GM12874 (cell line): ENCODE measurements around the gene DDR2.
"Not testable (repeated sequence)": the region's sequence is repeated elsewhere in the genome, so short reads cannot be mapped to it uniquely, and the experiment has no call there.

Experiments used
- TF ChIP-seq, protein P1 (sequence below): IDR thresholded peaks from 2 replicates; pipeline ENCODE4 v1.5.1; 2011; ENCODE audit warnings: low read depth, mild to moderate bottlenecking, control low read depth, low read length, moderate library complexity; ENCODE audit not compliant: insufficient read depth

The DDR2 gene

DNA sequence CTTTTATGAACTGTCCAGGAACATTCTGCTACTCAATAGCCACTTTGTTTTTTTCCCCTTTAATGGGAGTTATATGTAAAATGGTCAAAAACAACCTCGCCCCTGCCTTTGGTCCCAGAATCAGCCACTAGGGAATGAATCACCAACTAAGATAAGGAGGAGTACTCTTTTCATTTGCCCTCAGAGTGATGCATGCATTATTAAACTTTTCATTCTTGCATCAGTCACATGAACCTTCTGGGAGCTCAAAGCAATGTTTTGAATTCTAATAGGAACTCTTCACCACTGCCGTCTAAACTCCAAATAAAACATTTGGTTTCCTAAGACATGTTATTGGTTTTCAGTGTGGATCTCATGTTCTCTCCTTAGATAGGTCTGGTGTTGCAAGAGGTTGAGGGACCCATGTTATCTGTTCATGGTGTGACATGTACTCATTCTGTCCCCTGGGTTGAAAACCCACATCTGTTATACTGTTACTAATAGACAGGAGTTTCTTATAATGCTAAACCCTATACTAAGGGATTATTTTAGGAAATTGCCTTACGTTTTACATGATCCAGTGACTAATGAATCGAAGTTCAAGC, 140.4 kb downstream of the DDR2 start:
- TF ChIP-seq, protein P1, sequence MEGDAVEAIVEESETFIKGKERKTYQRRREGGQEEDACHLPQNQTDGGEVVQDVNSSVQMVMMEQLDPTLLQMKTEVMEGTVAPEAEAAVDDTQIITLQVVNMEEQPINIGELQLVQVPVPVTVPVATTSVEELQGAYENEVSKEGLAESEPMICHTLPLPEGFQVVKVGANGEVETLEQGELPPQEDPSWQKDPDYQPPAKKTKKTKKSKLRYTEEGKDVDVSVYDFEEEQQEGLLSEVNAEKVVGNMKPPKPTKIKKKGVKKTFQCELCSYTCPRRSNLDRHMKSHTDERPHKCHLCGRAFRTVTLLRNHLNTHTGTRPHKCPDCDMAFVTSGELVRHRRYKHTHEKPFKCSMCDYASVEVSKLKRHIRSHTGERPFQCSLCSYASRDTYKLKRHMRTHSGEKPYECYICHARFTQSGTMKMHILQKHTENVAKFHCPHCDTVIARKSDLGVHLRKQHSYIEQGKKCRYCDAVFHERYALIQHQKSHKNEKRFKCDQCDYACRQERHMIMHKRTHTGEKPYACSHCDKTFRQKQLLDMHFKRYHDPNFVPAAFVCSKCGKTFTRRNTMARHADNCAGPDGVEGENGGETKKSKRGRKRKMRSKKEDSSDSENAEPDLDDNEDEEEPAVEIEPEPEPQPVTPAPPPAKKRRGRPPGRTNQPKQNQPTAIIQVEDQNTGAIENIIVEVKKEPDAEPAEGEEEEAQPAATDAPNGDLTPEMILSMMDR: no peak

DNA sequence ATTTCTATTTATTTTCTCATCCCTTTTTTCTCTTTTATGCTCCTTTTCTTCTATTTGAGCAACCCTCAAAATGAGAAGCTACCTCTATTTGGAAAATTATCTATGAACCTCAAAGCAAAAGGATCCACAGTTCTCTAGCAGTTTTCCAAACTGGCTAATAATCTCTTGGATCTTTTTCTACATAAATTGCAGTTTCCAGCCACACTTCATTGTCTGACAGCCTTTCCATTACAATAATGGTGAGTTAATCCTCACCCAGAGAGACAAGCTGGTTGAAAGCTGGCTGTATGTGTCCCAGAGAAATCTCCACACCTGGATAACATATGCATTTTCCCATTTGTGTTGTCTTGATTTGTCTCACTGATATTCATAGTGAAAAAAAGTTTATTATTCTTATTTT, 141.7 kb downstream of the DDR2 start:
- TF ChIP-seq, protein P1: no peak

GRCh38 chr1:162779043-162779442, 146.8 kb downstream of the DDR2 start:
- TF ChIP-seq, protein P1: no peak

GRCh38 chr1:162782671-162783070, 150.4 kb downstream of the DDR2 start:
- TF ChIP-seq, protein P1: no peak

DNA sequence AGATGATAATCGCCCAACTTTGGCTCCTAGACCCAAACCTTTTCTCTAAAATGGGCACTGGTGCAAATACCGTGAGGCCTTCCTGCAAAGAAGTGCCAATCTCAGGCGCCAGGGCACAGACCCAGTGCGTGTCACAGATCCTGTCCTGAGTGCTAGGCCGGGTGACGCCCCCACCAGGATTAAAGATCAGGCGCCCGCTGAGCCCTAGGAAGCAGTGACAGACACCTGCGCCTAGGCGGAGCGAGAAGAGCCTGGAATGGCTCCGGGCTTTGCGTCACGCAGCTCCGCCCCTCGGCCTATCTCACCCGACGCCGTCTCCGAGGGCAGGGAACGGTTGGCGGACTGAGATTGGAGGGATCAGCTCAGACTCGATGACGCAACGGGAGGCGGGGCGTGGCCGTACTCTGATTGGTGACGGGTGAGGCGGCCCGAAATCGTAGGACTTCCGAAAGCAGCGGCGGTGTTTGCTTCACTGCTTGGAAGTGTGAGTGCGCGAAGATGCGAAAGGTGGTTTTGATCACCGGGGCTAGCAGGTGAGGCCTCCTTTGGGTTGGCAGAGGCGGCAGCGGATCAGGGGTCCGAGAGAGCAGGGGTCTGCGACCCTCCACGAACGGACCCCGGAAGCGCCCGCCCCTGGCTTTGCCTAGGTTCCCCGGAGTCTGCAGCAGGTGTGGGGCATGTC, 158.2 kb downstream of the DDR2 start, which contains the start of gene HSD17B7:
Gene HSD17B7 (plus strand): TSS at position 400 of the 682 bp plus-strand sequence. CDS start 99 bp downstream, at position 499.
- TF ChIP-seq, protein P1: not testable (repeated sequence)

DNA sequence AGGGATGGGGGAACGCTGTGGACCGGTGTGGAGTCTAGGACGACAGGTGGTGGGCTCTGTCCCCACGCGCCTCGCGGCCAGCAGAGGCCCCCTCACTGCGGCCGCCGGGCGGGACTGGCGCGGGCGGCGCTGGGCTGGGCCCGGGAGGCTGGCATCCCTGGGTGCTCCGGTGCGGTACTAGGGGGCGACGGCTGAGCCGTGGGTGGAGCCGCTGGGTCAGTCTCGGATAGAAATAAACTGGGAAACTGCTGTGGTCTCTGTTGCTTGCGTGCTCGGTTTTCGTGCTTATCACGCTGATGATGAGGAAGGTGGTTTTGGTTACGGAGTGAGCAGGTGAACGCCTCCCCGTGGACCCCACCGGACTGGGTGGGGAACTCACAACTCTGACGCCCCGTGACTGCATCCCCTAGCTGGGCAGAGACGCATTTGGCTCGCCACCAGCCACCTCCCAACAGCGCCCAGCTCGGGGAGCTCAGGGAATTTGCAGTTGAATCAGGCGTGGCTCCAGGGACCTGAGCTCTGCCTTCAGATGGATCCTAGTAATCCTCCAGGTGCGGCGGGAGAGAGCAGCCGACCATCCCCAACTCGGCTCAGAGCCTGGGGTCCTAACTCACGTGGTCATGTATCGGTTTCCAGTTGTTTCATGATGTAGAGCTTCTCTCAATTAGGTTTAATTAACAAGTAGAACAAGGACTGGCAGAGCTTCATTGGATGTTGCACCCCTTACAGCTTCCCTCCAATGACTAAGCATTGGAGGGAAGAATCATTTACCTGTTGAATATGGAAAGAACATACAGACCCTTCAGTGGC, 190.3 kb downstream of the DDR2 start:
- TF ChIP-seq, protein P1: no peak

DNA sequence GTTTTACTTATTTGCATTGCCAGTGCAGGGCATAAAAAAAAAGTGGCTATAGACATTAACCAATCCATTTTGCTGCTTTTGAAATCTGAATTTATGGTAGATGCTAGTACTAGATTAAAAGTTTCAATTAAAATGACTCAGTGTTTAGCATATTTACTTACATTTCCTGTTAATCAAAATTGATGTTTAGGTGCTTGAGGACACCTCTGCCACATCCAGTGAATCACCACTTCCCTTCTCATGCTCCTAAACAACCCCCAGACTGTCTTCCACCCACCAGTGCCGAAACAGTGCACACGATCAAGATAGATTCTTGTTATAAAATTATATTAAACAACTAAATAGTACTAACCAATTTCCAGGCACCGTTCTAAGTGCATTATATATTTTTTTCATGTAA, 191.0 kb downstream of the DDR2 start:
- TF ChIP-seq, protein P1: no peak
